Measurements from ENCODE around the gene ZNG1A.

DNA sequence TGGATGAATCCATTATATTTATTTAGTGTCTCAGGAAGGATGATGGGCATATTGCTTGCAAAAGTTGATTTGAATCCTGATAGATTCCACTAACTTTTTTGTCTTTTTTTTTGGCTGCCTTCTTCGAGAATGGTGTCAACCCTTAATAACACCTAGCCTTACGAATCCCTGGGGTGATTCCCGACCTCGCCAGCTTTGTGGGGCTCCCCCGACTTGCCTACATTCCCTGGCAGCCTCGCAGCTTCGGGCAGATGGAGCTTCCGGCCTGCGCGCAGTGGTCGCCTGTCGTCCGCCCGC, 35.4 kb upstream of the ZNG1A start:
- TF ChIP-seq ZNF274 (IDR thresholded peaks at IDR 0.05; ENCODE audit: low read depth, low read length) (no peak), SUZ12 (IDR thresholded peaks at IDR 0.05; ENCODE audit: extremely low read depth, insufficient read depth, insufficient read length) (peak; percentile 17), YY1 (IDR thresholded peaks at IDR 0.05; ENCODE audit: insufficient read depth, insufficient read length) (no peak)

Data from NT2/D1 (cell line).